Measurements from ENCODE around the gene TSPEAR. TPM values are rescaled to one million over a fixed set of nuclear protein-coding genes. Genes with fewer than 3 reads are reported as not detected.
A peak's percentile ranks its signal among the peaks of the same experiment; 100 is the strongest.

The TSPEAR gene
- total RNA-seq, 1 experiment from 2014 or later, result 0.32 TPM

GRCh38 chr21:44713130-44713529, 1.8 kb upstream of the TSPEAR start:
- Mint-ChIP-seq H3K27me3 (ENCODE audit: insufficient read depth, unreplicated experiment) (peaks cover 9% of the 10 kb centered on the region), H3K4me1 (ENCODE audit: low read depth, unreplicated experiment) (peaks cover 7% of the 10 kb centered on the region), H3K27ac (ENCODE audit: unreplicated experiment) (no peak overlapping the region), H3K36me3 (ENCODE audit: insufficient read depth, unreplicated experiment) (no peaks in the 10 kb centered on the region), H3K4me3 (ENCODE audit: unreplicated experiment) (no peak overlapping the region), H3K9me3 (ENCODE audit: unreplicated experiment) (no peaks in the 10 kb centered on the region)
- H3K4me1 ChIP-seq, result peaks cover 6% of the 10 kb centered on the region; the same call in 1 of the 2 replicates
- H3K27me3 ChIP-seq (replicated peaks; ENCODE audit: control insufficient read depth, insufficient read depth, low read length), result no peaks in the 10 kb centered on the region
- DNase-seq, result no peak
- CTCF ChIA-PET, result interaction anchor here (0.8 to 1.1 kb wide), 2 partner anchors 80 to 81 kb away, joined by 3 read pairs; no protein-coding TSS in a partner anchor
- BruUV-seq (replicated peaks), result no TSS peak
- H3K4me3 ChIP-seq (ENCODE audit: low read depth, low read length), result no peak overlapping the region
- no peaks in the 10 kb centered on the region for H3K9me3 ChIP-seq
- H3K36me3 ChIP-seq (ENCODE audit: control insufficient read depth, insufficient read depth, low read length), result no peaks in the 10 kb centered on the region
- POLR2A ChIA-PET, result no interaction called here
- no peak for TF ChIP-seq CTCF (IDR thresholded peaks at IDR 0.05; ENCODE audit: insufficient read depth in 1 of 2, low read depth in 1 of 2, low read length in 1 of 2, severe bottlenecking in 1 of 2, unreplicated experiment in 1 of 2)
- intact Hi-C loops (cut with micrococcal nuclease; ENCODE audit: unreplicated experiment), result no loop called here

- peaks cover 6% of the 10 kb centered on the region; the same call in 1 of the 2 replicates for H3K4me1 ChIP-seq
- TF ChIP-seq CTCF (IDR thresholded peaks at IDR 0.05; ENCODE audit: insufficient read depth in 1 of 2, low read depth in 1 of 2, low read length in 1 of 2, severe bottlenecking in 1 of 2, unreplicated experiment in 1 of 2), result no peak
- H3K4me3 Mint-ChIP-seq (ENCODE audit: unreplicated experiment), result no peak overlapping the region
- DNase-seq, result no peak
- ChIA-PET POLR2A (no interaction called here), CTCF (no interaction called here)
- intact Hi-C loops (cut with micrococcal nuclease; ENCODE audit: unreplicated experiment), result no loop called here
- no peak overlapping the region for H3K27ac Mint-ChIP-seq (ENCODE audit: unreplicated experiment)
- no peaks in the 10 kb centered on the region for H3K27me3 ChIP-seq (replicated peaks; ENCODE audit: control insufficient read depth, insufficient read depth, low read length)
- H3K9me3 ChIP-seq, result no peaks in the 10 kb centered on the region
- no peak overlapping the region for H3K4me3 ChIP-seq (ENCODE audit: low read depth, low read length)
- peaks cover 7% of the 10 kb centered on the region for H3K4me1 Mint-ChIP-seq (ENCODE audit: low read depth, unreplicated experiment)
- H3K27me3 Mint-ChIP-seq (ENCODE audit: insufficient read depth, unreplicated experiment), result peaks cover 9% of the 10 kb centered on the region
- no TSS peak for BruUV-seq (replicated peaks)
- H3K36me3 Mint-ChIP-seq (ENCODE audit: insufficient read depth, unreplicated experiment), result no peaks in the 10 kb centered on the region
- no peaks in the 10 kb centered on the region for H3K9me3 Mint-ChIP-seq (ENCODE audit: unreplicated experiment)
- H3K36me3 ChIP-seq (ENCODE audit: control insufficient read depth, insufficient read depth, low read length), result no peaks in the 10 kb centered on the region
Observed at GRCh38 chr21:44712203-44713028, 1.0 kb upstream of the TSPEAR start.

GRCh38 chr21:44710756-44711326, 531 bp downstream of the TSPEAR start:
- no peaks in the 10 kb centered on the region for H3K36me3 Mint-ChIP-seq (ENCODE audit: insufficient read depth, unreplicated experiment)
- H3K9me3 ChIP-seq, result no peaks in the 10 kb centered on the region; the same call in 1 of the 2 replicates
- BruUV-seq (replicated peaks), result no TSS peak
- peak overlapping the region; percentile 42 for H3K4me3 Mint-ChIP-seq (ENCODE audit: unreplicated experiment)
- ChIA-PET CTCF (interaction anchor here (0.6 to 1.5 kb wide), 4 partner anchors 12 to 247 kb away, joined by 3 to 7 read pairs (median 4); no protein-coding TSS in a partner anchor), POLR2A (no interaction called here)
- no peaks in the 10 kb centered on the region for H3K27me3 ChIP-seq (replicated peaks; ENCODE audit: control insufficient read depth, insufficient read depth, low read length)
- peak in 1 of 2 experiments; percentile 13 for DNase-seq
- intact Hi-C loops (cut with micrococcal nuclease; ENCODE audit: unreplicated experiment), result no loop called here
- peak overlapping the region; percentile 18; the same call in 1 of the 2 replicates for H3K4me3 ChIP-seq (ENCODE audit: low read depth, low read length)
- H3K36me3 ChIP-seq (ENCODE audit: control insufficient read depth, insufficient read depth, low read length), result no peaks in the 10 kb centered on the region
- H3K27me3 Mint-ChIP-seq (ENCODE audit: insufficient read depth, unreplicated experiment), result peaks cover 9% of the 10 kb centered on the region
- TF ChIP-seq CTCF (IDR thresholded peaks at IDR 0.05; ENCODE audit: insufficient read depth in 1 of 2, low read depth in 1 of 2, low read length in 1 of 2, severe bottlenecking in 1 of 2, unreplicated experiment in 1 of 2), result no peak
- H3K9me3 Mint-ChIP-seq (ENCODE audit: unreplicated experiment), result no peaks in the 10 kb centered on the region
- H3K4me1 ChIP-seq, result peaks cover 6% of the 10 kb centered on the region; the same call in 1 of the 2 replicates
- H3K27ac Mint-ChIP-seq (ENCODE audit: unreplicated experiment), result no peak overlapping the region
- H3K4me1 Mint-ChIP-seq (ENCODE audit: low read depth, unreplicated experiment), result peaks cover 7% of the 10 kb centered on the region

All from Caco-2 (cell line).